ENCODE results near the gene ID4. TPM values are rescaled to one million over a fixed set of nuclear protein-coding genes. Genes with fewer than 3 reads are reported as not detected.
A peak's percentile ranks its signal among the peaks of the same experiment; 100 is the strongest.

Gene ID4
- polyA plus RNA-seq, 2 of the 4 experiments (the other 2 are of a cell fraction): 2.6 to 6.1 TPM

DNA sequence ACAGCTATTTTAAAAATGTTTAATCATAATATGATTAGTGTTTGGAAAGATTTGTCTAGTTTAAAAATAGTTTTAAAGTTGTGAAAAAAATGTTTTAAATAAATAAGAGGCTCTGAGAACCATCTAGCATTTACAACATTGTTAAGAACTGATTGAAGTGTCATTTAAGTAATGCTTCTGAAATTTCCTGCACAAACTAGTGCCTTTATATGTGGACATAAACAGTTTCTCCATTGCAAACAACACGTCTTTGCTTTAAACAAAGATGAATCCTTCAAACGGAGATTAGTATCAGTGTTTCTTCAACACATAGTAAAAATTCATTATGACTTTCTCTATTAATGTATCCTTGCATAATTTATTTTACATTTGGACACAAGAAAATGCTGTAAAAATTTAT, 45.9 kb upstream of the ID4 start:
- Histone ChIP-seq H3K4me1 (peaks cover 25% of the 10 kb centered on the region), H3K4me3 (no peak overlapping the region), H3K4me2 (no peak overlapping the region), H3K27ac (no peak overlapping the region), H3K9me3 (peaks cover 3% of the 10 kb centered on the region; the same call in 1 of the 3 replicates)
- DNase-seq (ENCODE audit: low read depth in 1 of 2, low spot score in 1 of 2) (no peak), FAIRE-seq (no peak), ATAC-seq (no peak)
- POLR2A ChIA-PET: interaction anchor here (0.7 kb wide), 1 partner anchor 13 kb away, joined by 3 read pairs; no protein-coding TSS in a partner anchor
- CTCF ChIA-PET: no interaction called here
- 79% methylated on average over 2 of the region's 2 CpGs for WGBS (ENCODE audit: missing lambda C conversion rate)
- TF ChIP-seq RNF2 (IDR thresholded peaks at IDR 0.05; ENCODE audit: borderline replicate concordance, low read depth): no peak

DNA sequence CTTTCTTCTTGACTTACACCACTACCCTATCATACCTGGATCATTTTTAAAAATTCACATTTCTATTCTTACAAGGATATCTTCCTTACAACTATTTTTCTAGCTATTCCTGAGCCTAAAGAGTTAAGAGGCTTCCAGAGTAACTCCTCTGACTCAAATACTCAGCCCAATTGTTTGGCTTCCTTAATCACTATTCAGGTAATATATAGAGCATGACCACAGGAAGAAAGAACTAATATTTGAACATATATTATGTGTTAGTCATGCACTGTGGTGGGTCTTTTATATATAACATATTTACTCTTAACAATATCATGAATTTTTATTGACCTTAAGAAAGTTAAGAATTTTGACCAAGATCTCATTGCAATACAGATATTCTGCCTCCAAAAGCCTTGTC, 42.0 kb upstream of the ID4 start:
- no peak for FAIRE-seq
- peaks cover 20% of the 10 kb centered on the region for H3K9me3 ChIP-seq
- H3K4me3 ChIP-seq: no peak overlapping the region
- H3K27ac ChIP-seq: no peak overlapping the region; a peak in 2 of 6 replicates
- H3K4me2 ChIP-seq: peak overlapping the region; percentile 35
- POLR2A ChIA-PET: no interaction called here
- DNase-seq (ENCODE audit: low read depth in 1 of 2, low spot score in 1 of 2): no peak
- peaks cover 18% of the 10 kb centered on the region for H3K4me1 ChIP-seq
- TF ChIP-seq NFE2L2 (conservative IDR thresholded peaks at IDR 0.05; ENCODE audit: low read length): no peak
- TF ChIP-seq MYC (IDR thresholded peaks at IDR 0.05; ENCODE audit: borderline replicate concordance, low read length): no peak
- peak; percentile 39; the same call in 1 of the 2 replicates for TF ChIP-seq GATA3 (IDR thresholded peaks at IDR 0.05; ENCODE audit: borderline replicate concordance)
- no peak for TF ChIP-seq RNF2 (IDR thresholded peaks at IDR 0.05; ENCODE audit: borderline replicate concordance, low read depth)
- TF ChIP-seq FOSL2 (IDR thresholded peaks at IDR 0.05): no peak
- TF ChIP-seq FOSL2 (CRISPR knock-in tag; IDR thresholded peaks at IDR 0.05): peak; percentile 30; the same call in 1 of the 2 replicates
- CTCF ChIA-PET: no interaction called here
- peak in 1 of 2 experiments; percentile 78; a peak in 3 of 6 replicates for ATAC-seq

DNA sequence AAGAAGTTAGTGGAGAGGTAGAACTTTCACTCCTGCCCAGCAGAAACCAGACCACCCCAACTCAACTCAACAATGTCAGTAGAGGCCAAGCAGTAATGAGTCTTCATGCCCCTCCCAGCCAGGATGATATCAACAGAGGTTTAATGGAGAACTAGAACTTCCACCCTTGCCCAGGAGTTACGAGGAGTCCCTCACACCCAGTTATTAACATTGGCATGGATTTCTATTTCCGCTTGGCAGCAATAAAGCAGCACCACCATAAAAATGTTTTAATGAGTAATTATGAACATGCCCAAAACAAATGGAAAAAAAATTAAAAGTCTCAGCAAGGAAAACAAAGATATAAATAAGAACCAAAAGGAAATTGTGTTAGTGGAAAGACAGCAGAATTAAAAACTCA, 40.7 kb upstream of the ID4 start:
- WGBS (ENCODE audit: missing lambda C conversion rate): 61% methylated on average over 2 of the region's 2 CpGs
- no peak for FAIRE-seq
- TF ChIP-seq RFX5 (IDR thresholded peaks at IDR 0.05) (no peak), HOXB5 (CRISPR knock-in tag; IDR thresholded peaks at IDR 0.05) (no peak), GATA3 (IDR thresholded peaks at IDR 0.05; ENCODE audit: borderline replicate concordance) (no peak), NR3C1 (IDR thresholded peaks at IDR 0.05) (no peak), FOSL2 (IDR thresholded peaks at IDR 0.05) (no peak), FOSL2 (CRISPR knock-in tag; IDR thresholded peaks at IDR 0.05) (no peak)
- ChIA-PET POLR2A (no interaction called here), CTCF (no interaction called here)
- Histone ChIP-seq H3K4me1 (peaks cover 22% of the 10 kb centered on the region), H3K4me3 (no peak overlapping the region), H3K9me3 (peaks cover 20% of the 10 kb centered on the region), H3K27ac (no peak overlapping the region; a peak in 1 of 6 replicates), H3K4me2 (no peak overlapping the region)
- DNase-seq (ENCODE audit: low read depth in 1 of 2, low spot score in 1 of 2): no peak
- ATAC-seq: no peak

DNA sequence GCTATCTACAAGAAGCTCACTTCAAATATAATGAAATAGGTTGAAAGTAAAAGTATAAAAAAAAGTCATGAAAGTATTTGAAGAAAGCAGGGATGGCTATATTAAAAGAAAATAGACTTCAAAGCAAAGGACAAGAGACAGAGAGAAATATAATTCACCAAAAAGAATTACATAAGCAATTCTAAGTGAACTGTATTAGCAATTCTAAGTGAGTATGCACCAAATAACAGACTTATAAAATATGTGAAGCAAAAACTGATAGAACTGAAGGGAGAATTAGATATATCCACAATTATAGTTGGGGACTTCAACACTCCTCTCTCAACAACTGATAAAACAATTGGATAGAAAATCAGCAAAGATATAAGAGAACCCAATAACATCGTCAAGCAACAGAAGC, 38.8 kb upstream of the ID4 start:
- ATAC-seq (no peak), DNase-seq (ENCODE audit: low read depth in 1 of 2, low spot score in 1 of 2) (no peak), FAIRE-seq (no peak)
- POLR2A ChIA-PET: no interaction called here
- WGBS (ENCODE audit: missing lambda C conversion rate): 93% methylated on average over 1 of the region's 1 CpG
- Histone ChIP-seq H3K4me2 (no peak overlapping the region), H3K4me1 (peaks cover 35% of the 10 kb centered on the region), H3K4me3 (no peak overlapping the region), H3K27ac (no peak overlapping the region), H3K9me3 (peaks cover 20% of the 10 kb centered on the region)
- CTCF ChIA-PET: no interaction called here
- no peak for TF ChIP-seq CBX2 (IDR thresholded peaks at IDR 0.05; ENCODE audit: borderline replicate concordance, low read depth)
- no peak for TF ChIP-seq RNF2 (IDR thresholded peaks at IDR 0.05; ENCODE audit: borderline replicate concordance, low read depth)
- TF ChIP-seq KDM1A (IDR thresholded peaks at IDR 0.05; ENCODE audit: low read depth): no peak
- no peak for TF ChIP-seq ZC3H11A (IDR thresholded peaks at IDR 0.05)
- no peak for TF ChIP-seq RARB (CRISPR knock-in tag; IDR thresholded peaks at IDR 0.05)
- TF ChIP-seq, protein P1, sequence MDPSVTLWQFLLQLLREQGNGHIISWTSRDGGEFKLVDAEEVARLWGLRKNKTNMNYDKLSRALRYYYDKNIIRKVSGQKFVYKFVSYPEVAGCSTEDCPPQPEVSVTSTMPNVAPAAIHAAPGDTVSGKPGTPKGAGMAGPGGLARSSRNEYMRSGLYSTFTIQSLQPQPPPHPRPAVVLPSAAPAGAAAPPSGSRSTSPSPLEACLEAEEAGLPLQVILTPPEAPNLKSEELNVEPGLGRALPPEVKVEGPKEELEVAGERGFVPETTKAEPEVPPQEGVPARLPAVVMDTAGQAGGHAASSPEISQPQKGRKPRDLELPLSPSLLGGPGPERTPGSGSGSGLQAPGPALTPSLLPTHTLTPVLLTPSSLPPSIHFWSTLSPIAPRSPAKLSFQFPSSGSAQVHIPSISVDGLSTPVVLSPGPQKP (IDR thresholded peaks at IDR 0.05; ENCODE audit: low read depth, low read length): no peak
- no peak for TF ChIP-seq TFCP2L1 (CRISPR knock-in tag; IDR thresholded peaks at IDR 0.05)
- TF ChIP-seq, protein P2, sequence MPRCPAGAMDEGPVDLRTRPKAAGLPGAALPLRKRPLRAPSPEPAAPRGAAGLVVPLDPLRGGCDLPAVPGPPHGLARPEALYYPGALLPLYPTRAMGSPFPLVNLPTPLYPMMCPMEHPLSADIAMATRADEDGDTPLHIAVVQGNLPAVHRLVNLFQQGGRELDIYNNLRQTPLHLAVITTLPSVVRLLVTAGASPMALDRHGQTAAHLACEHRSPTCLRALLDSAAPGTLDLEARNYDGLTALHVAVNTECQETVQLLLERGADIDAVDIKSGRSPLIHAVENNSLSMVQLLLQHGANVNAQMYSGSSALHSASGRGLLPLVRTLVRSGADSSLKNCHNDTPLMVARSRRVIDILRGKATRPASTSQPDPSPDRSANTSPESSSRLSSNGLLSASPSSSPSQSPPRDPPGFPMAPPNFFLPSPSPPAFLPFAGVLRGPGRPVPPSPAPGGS (IDR thresholded peaks at IDR 0.05): no peak
- TF ChIP-seq RAD21 (conservative IDR thresholded peaks at IDR 0.05 in 1 of 2, IDR thresholded peaks at IDR 0.05 in 1 of 2): no peak
- no peak for TF ChIP-seq FOSL2 (IDR thresholded peaks at IDR 0.05)
- no peak for TF ChIP-seq FOSL2 (CRISPR knock-in tag; IDR thresholded peaks at IDR 0.05)
- TF ChIP-seq, protein P3, sequence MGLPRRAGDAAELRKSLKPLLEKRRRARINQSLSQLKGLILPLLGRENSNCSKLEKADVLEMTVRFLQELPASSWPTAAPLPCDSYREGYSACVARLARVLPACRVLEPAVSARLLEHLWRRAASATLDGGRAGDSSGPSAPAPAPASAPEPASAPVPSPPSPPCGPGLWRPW (IDR thresholded peaks at IDR 0.05): no peak
- TF ChIP-seq ZFP36 (IDR thresholded peaks at IDR 0.05; ENCODE audit: borderline replicate concordance, partially characterized antibody): no peak
- no peak for TF ChIP-seq RFX5 (IDR thresholded peaks at IDR 0.05)
